ENCODE measurements around the gene IL1R2.

The IL1R2 gene

DNA sequence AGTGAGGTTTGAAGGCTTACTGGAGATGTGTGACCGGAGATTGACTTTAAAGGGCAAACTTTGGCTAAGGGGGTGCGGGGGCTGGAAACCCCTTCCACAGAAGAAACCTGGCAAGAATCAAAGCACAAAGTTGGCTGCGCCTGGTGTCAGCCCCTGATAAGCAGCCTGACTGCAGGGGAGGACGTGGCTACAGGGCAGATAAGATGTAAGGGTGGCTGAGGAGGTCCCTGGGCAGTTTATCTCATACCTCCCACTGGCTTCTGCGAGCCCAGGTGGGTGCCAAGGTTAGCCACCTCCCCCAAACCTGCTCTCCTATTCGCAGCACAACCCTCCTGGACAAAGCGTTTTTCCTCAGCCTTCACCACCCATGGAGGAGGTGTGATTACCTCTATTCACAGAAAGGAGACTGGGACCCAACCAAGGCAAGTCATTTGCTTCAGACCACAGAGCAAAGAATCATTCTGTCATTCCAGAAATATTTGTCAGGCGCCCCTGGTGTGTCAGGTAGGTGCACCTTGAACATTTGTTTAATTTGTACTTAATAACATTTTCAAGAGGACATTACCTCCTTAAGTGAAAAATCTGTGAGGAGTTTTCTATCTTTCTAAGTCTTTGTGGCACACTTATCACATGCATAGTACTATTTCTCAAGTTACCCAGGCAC is 77.7 kb downstream of the IL1R2 start:
- Histone ChIP-seq H3K4me2 (ENCODE audit: low read length) (no peak overlapping the region), H2AFZ (ENCODE audit: low read depth, low read length) (no peak overlapping the region), H3K27me3 (ENCODE audit: low read depth, low read length) (peaks cover 4% of the 10 kb centered on the region; the same call in 1 of the 2 replicates), H3K4me1 (ENCODE audit: low read length) (peaks cover 5% of the 10 kb centered on the region), H3K36me3 (replicated peaks; ENCODE audit: low read depth, low read length) (no peaks in the 10 kb centered on the region), H3K9me3 (ENCODE audit: insufficient read depth, low read length) (no peaks in the 10 kb centered on the region), H3K27ac (ENCODE audit: low read length) (no peak overlapping the region), H3K9ac (ENCODE audit: low read length) (no peak overlapping the region), H3K79me2 (ENCODE audit: low read length) (no peaks in the 10 kb centered on the region), H3K4me3 (ENCODE audit: low read length) (no peak overlapping the region), H4K20me1 (ENCODE audit: insufficient read depth, low read length) (no peaks in the 10 kb centered on the region)
- TF ChIP-seq, protein P1, sequence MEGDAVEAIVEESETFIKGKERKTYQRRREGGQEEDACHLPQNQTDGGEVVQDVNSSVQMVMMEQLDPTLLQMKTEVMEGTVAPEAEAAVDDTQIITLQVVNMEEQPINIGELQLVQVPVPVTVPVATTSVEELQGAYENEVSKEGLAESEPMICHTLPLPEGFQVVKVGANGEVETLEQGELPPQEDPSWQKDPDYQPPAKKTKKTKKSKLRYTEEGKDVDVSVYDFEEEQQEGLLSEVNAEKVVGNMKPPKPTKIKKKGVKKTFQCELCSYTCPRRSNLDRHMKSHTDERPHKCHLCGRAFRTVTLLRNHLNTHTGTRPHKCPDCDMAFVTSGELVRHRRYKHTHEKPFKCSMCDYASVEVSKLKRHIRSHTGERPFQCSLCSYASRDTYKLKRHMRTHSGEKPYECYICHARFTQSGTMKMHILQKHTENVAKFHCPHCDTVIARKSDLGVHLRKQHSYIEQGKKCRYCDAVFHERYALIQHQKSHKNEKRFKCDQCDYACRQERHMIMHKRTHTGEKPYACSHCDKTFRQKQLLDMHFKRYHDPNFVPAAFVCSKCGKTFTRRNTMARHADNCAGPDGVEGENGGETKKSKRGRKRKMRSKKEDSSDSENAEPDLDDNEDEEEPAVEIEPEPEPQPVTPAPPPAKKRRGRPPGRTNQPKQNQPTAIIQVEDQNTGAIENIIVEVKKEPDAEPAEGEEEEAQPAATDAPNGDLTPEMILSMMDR (IDR thresholded peaks at IDR 0.05; ENCODE audit: low read depth, low read length) = no peak
- TF ChIP-seq EZH2phosphoT487 (IDR thresholded peaks at IDR 0.05; ENCODE audit: low read depth) = no peak

DNA sequence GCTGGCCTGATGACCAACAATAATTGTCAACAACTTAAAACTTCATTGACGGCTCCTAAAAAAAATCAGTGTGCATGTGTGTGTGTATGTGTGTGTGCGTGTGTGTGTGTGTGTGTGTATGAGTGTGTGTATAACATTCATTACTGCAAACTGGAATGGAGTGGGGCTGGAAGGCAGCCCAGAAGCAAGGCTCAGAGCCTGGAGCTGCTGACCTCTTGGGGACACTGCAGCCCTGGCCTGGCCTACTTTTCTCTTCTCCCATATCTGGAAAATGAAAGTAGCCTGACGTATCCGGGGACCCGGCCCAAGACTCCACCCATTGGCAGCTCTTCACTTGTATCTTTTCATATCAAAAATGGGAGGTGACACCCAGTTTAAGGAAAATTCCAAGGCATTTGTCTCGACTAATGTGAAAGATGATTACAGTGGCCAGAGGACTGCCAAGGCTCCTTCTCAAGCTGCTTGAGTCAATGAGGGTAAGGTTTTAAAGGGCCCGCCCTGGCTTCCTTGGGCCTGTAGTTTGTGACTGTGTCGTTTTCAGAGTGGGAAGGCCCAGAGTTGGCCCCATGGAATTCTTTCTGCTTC is 78.4 kb downstream of the IL1R2 start:
- Histone ChIP-seq H3K79me2 (ENCODE audit: low read length) (no peaks in the 10 kb centered on the region), H3K36me3 (replicated peaks; ENCODE audit: low read depth, low read length) (no peaks in the 10 kb centered on the region), H3K4me2 (ENCODE audit: low read length) (no peak overlapping the region), H2AFZ (ENCODE audit: low read depth, low read length) (no peak overlapping the region), H4K20me1 (ENCODE audit: insufficient read depth, low read length) (no peaks in the 10 kb centered on the region), H3K9me3 (ENCODE audit: insufficient read depth, low read length) (no peaks in the 10 kb centered on the region), H3K9ac (ENCODE audit: low read length) (no peak overlapping the region), H3K27me3 (ENCODE audit: low read depth, low read length) (peaks cover 4% of the 10 kb centered on the region; the same call in 1 of the 2 replicates), H3K4me1 (ENCODE audit: low read length) (peaks cover 7% of the 10 kb centered on the region), H3K4me3 (ENCODE audit: low read length) (no peak overlapping the region), H3K27ac (ENCODE audit: low read length) (no peak overlapping the region)
- TF ChIP-seq EZH2phosphoT487 (IDR thresholded peaks at IDR 0.05; ENCODE audit: low read depth) = no peak
- TF ChIP-seq, protein P1 (IDR thresholded peaks at IDR 0.05; ENCODE audit: low read depth, low read length) = no peak

- no peak overlapping the region for H3K9ac ChIP-seq (ENCODE audit: low read length)
- no peaks in the 10 kb centered on the region for H3K9me3 ChIP-seq (ENCODE audit: insufficient read depth, low read length)
- no peak overlapping the region for H3K4me3 ChIP-seq (ENCODE audit: low read length)
- H2AFZ ChIP-seq (ENCODE audit: low read depth, low read length) = no peak overlapping the region
- H3K27me3 ChIP-seq (ENCODE audit: low read depth, low read length) = peaks cover 4% of the 10 kb centered on the region; the same call in 1 of the 2 replicates
- H3K79me2 ChIP-seq (ENCODE audit: low read length) = no peaks in the 10 kb centered on the region
- no peak for TF ChIP-seq EZH2phosphoT487 (IDR thresholded peaks at IDR 0.05; ENCODE audit: low read depth)
- TF ChIP-seq, protein P1 (IDR thresholded peaks at IDR 0.05; ENCODE audit: low read depth, low read length) = no peak
- H3K4me2 ChIP-seq (ENCODE audit: low read length) = no peak overlapping the region
- no peaks in the 10 kb centered on the region for H4K20me1 ChIP-seq (ENCODE audit: insufficient read depth, low read length)
- no peak overlapping the region for H3K27ac ChIP-seq (ENCODE audit: low read length)
- peaks cover 7% of the 10 kb centered on the region for H3K4me1 ChIP-seq (ENCODE audit: low read length)
- no peaks in the 10 kb centered on the region for H3K36me3 ChIP-seq (replicated peaks; ENCODE audit: low read depth, low read length)
Measured at GRCh38 chr2:102072741-102073140, 81.0 kb downstream of the IL1R2 start.

- no peaks in the 10 kb centered on the region; the same call in 1 of the 2 replicates for H3K9me3 ChIP-seq (ENCODE audit: insufficient read depth, low read length)
- no peak for TF ChIP-seq EZH2phosphoT487 (IDR thresholded peaks at IDR 0.05; ENCODE audit: low read depth)
- TF ChIP-seq, protein P1 (IDR thresholded peaks at IDR 0.05; ENCODE audit: low read depth, low read length) = no peak
- H3K27ac ChIP-seq (ENCODE audit: low read length) = no peak overlapping the region
- H3K4me3 ChIP-seq (ENCODE audit: low read length) = no peak overlapping the region
- H3K9ac ChIP-seq (ENCODE audit: low read length) = no peak overlapping the region
- H3K4me2 ChIP-seq (ENCODE audit: low read length) = no peak overlapping the region
- no peaks in the 10 kb centered on the region for H3K36me3 ChIP-seq (replicated peaks; ENCODE audit: low read depth, low read length)
- H4K20me1 ChIP-seq (ENCODE audit: insufficient read depth, low read length) = no peaks in the 10 kb centered on the region
- peaks cover 4% of the 10 kb centered on the region; the same call in 1 of the 2 replicates for H3K27me3 ChIP-seq (ENCODE audit: low read depth, low read length)
- no peaks in the 10 kb centered on the region for H3K79me2 ChIP-seq (ENCODE audit: low read length)
- H2AFZ ChIP-seq (ENCODE audit: low read depth, low read length) = no peak overlapping the region
- H3K4me1 ChIP-seq (ENCODE audit: low read length) = peaks cover 7% of the 10 kb centered on the region
Measured at GRCh38 chr2:102073168-102073724, 81.5 kb downstream of the IL1R2 start.
